Transverse colon (tissue), 4 donors: ENCODE measurements around the gene CDC25B.

ENCODE experiments used
- POLR2A ChIP-seq: fragments of 450-650 bp; IDR thresholded peaks from one replicate; pipeline ENCODE4 v1.6.1; 2016; ENCODE audit warnings: antibody characterized with exemption, mild to moderate bottlenecking, moderate library complexity
- POLR2AphosphoS5 ChIP-seq, 3 donors: sonication (generic); formaldehyde crosslinking; IDR thresholded peaks; one replicate each; pipeline ENCODE4 v1.6.1; 2016; ENCODE audit warnings: antibody characterized with exemption in 3 of 3
- TF ChIP-seq, protein P1 (sequence below), 5 experiments: fragments of 200-600 bp in 3 of 5; fragments of 450-650 bp in 2 of 5; sonication (generic) in 3 of 5; IDR thresholded peaks; 1 replicate in 2 of 5; 2 replicates in 3 of 5; pipeline ENCODE4 v1.5.1; 2016 to 2017; ENCODE audit warnings: antibody characterized with exemption in 5 of 5, inconsistent platforms in 3 of 5, mild to moderate bottlenecking in 2 of 5, moderate library complexity in 1 of 5

DNA sequence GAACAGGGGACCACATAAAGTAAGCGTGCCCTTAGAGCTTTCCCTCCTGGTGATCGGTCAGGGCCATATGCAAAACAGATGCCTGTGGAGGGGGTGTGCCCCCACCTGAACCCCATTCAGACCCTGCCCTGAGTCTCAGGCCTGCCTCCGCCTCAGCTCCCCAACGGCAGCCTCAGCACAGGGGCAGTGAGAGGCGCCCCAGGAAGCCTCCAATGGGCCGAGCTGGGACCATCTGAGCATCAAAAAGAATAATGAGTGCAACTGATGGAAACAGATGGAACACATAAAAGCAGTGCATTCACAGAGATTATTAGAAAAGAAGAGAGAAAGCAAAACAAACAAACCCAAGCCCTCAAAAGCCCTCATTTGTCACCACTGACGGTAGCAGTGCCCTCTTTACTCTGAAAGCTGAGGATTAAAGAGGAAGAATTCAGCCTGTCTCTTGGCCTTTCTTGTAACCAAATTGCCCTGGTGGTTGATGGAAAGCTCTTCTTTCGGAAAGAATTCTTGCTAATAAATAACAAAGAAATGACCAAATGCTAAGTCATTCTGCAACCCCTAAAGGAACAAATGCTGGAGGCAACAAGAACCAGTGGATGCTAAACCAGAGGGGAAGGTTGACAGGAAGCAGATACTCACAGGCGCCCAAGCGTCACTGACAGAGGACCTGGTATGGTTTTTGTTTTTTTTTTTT is 35.3 kb upstream of the CDC25B start:
- TF ChIP-seq, protein P1, sequence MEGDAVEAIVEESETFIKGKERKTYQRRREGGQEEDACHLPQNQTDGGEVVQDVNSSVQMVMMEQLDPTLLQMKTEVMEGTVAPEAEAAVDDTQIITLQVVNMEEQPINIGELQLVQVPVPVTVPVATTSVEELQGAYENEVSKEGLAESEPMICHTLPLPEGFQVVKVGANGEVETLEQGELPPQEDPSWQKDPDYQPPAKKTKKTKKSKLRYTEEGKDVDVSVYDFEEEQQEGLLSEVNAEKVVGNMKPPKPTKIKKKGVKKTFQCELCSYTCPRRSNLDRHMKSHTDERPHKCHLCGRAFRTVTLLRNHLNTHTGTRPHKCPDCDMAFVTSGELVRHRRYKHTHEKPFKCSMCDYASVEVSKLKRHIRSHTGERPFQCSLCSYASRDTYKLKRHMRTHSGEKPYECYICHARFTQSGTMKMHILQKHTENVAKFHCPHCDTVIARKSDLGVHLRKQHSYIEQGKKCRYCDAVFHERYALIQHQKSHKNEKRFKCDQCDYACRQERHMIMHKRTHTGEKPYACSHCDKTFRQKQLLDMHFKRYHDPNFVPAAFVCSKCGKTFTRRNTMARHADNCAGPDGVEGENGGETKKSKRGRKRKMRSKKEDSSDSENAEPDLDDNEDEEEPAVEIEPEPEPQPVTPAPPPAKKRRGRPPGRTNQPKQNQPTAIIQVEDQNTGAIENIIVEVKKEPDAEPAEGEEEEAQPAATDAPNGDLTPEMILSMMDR (IDR thresholded peaks at IDR 0.05), result no peak
- TF ChIP-seq POLR2AphosphoS5 (IDR thresholded peaks at IDR 0.05) (no peak), POLR2A (no peak)
